K562 (cell line): ENCODE data around the gene MXRA7. TPM values are rescaled to one million over a fixed set of nuclear protein-coding genes. Genes with fewer than 3 reads are reported as not detected.
A peak's percentile ranks its signal among the peaks of the same experiment; 100 is the strongest.

Source experiments
- ATAC-seq: fragments of 200-7000 bp; cut with Tn5 transposase; 3 replicates; pipeline ENCODE4 v1.9.1; 2020; ENCODE audit warnings: moderate library complexity
- BruUV-seq: library from RNA; stranded (reverse); fragments of 400-500 nt; replicated peaks from 2 replicates; lab custom pipeline; 2021; lab: Mats Ljungman, UMichigan
- CTCF ChIA-PET: fragments of 300-600 bp; formaldehyde crosslinking; extraction: SDS; loops from one replicate; lab custom pipeline; 2021; ENCODE audit warnings: low intra/inter-chr PET ratio; lab: Yijun Ruan, JAX
- POLR2A ChIA-PET: fragments of 300-600, 350-650 bp; sonication (Branson Sonifier 250); formaldehyde crosslinking; extraction: SDS; loops from one replicate; lab custom pipeline; 2021; ENCODE audit warnings: antibody characterized with exemption, inconsistent platforms; lab: Yijun Ruan, JAX
- DNase-seq, 4 experiments: peaks; one replicate each; pipeline versions ENCODE4 v3.0.0 to v3.0.0-alpha.2; 2011 to 2018; ENCODE audit warnings: low spot score in 3 of 4, mixed read lengths in 3 of 4; ENCODE audit errors: extremely low read depth in 1 of 4
- FAIRE-seq: peaks from 2 replicates; lab custom pipeline; 2011; peaks lifted over from hg19 to GRCh38; lab: Jason Lieb, UNC
- H2AFZ ChIP-seq: 2 replicates; pipeline ENCODE4 v1.6.0; 2011; ENCODE audit warnings: low read depth, low read length, control low read depth, inconsistent platforms
- H3K27ac ChIP-seq: fragments of 200-600 bp; 3 replicates; pipeline ENCODE4 v1.8.0; 2011; ENCODE audit warnings: low read depth, mild to moderate bottlenecking, control low read depth, inconsistent platforms, low read length, moderate library complexity, mixed read lengths; ENCODE audit errors: extremely low read depth
- H3K27me3 ChIP-seq, 2 experiments: fragments of 300-600 bp in 1 of 2; 2 replicates in 1 of 2; 3 replicates in 1 of 2; pipeline versions ENCODE4 v1.6.0 to v1.8.0; 2011; ENCODE audit warnings: inconsistent platforms in 2 of 2, low read length in 2 of 2, mild to moderate bottlenecking in 1 of 2, mixed read lengths in 1 of 2, moderate library complexity in 1 of 2; ENCODE audit not compliant: control insufficient read depth in 2 of 2, insufficient read depth in 2 of 2
- H3K36me3 ChIP-seq: fragments of 300-600 bp; 3 replicates; pipeline ENCODE4 v1.8.0; 2011; ENCODE audit warnings: mild to moderate bottlenecking, low read length, inconsistent platforms; ENCODE audit not compliant: control insufficient read depth, insufficient read depth
- H3K4me1 ChIP-seq, 2 experiments: fragments of 200-600 bp in 1 of 2; replicated peaks in 1 of 2; 2 replicates in 1 of 2; 3 replicates in 1 of 2; pipeline versions ENCODE4 v1.5.1 to v1.8.0; 2011; ENCODE audit warnings: inconsistent platforms in 2 of 2, low read length in 2 of 2, mild to moderate bottlenecking in 1 of 2, mixed read lengths in 1 of 2, moderate library complexity in 1 of 2; ENCODE audit not compliant: control insufficient read depth in 2 of 2, insufficient read depth in 2 of 2
- H3K4me2 ChIP-seq: 2 replicates; pipeline ENCODE4 v1.6.1; 2011; ENCODE audit warnings: low read length, control low read depth, inconsistent platforms, mixed read lengths; ENCODE audit not compliant: insufficient read depth
- H3K4me3 ChIP-seq: fragments of 200-600 bp; sonication (generic), shearing (Covaris generic); 2 replicates; pipeline ENCODE4 v1.5.1; 2016; ENCODE audit warnings: control low read depth, inconsistent platforms
- H3K79me2 ChIP-seq: fragments of 200-600 bp; 3 replicates; pipeline ENCODE4 v1.8.0; 2011; ENCODE audit warnings: low read length, inconsistent platforms; ENCODE audit not compliant: control insufficient read depth, insufficient read depth
- H3K9ac ChIP-seq, 2 experiments: 2 replicates each; pipeline versions ENCODE4 v1.6.0 to v1.6.1; 2011; ENCODE audit warnings: low read depth in 2 of 2, low read length in 2 of 2, control low read depth in 1 of 2, inconsistent platforms in 1 of 2, mild to moderate bottlenecking in 1 of 2, mixed read lengths in 1 of 2; ENCODE audit not compliant: insufficient read depth in 1 of 2
- H3K9me1 ChIP-seq: one replicate; pipeline ENCODE4 v1.6.0; 2011; ENCODE audit warnings: inconsistent platforms, mild to moderate bottlenecking, low read length, moderate library complexity; ENCODE audit not compliant: control insufficient read depth, insufficient read depth
- H3K9me3 ChIP-seq: replicated peaks from 2 replicates; pipeline ENCODE4 v1.5.1; 2011; ENCODE audit warnings: low read depth, low read length, inconsistent platforms; ENCODE audit not compliant: control insufficient read depth, insufficient read depth
- H4K20me1 ChIP-seq: replicated peaks from 2 replicates; pipeline ENCODE4 v1.6.1; 2011; ENCODE audit warnings: low read length, inconsistent platforms, mixed read lengths; ENCODE audit not compliant: control insufficient read depth, insufficient read depth
- DDX20 ChIP-seq: fragments of 450-650 bp; IDR thresholded peaks from 2 replicates; pipeline ENCODE4 v1.6.1; 2016; ENCODE audit warnings: missing genetic modification characterization, low read depth, mild to moderate bottlenecking, missing compliant biosample characterization, moderate library complexity
- NR2C2 ChIP-seq, 2 experiments: fragments of 200-800 bp in 1 of 2; sonication (Bioruptor generic) in 1 of 2; sonication (generic) in 1 of 2; formaldehyde crosslinking in 1 of 2; IDR thresholded peaks; 2 replicates each; pipeline versions ENCODE4 v1.6.1 to v1.8.0; 2016 to 2022; ENCODE audit warnings: mild to moderate bottlenecking in 1 of 2, missing compliant biosample characterization in 1 of 2, missing genetic modification characterization in 1 of 2, missing genetic modification reagents in 1 of 2
- SP1 ChIP-seq: sonication (generic); formaldehyde crosslinking; IDR thresholded peaks from 2 replicates; pipeline ENCODE4 v1.8.1; 2022; ENCODE audit warnings: mild to moderate bottlenecking, missing genetic modification reagents
- WGBS: fragments of 100-300 bp; shearing (Covaris generic); methylation state at CpG from one replicate; pipeline ENCODE4 v1.1.6; 2016; ENCODE audit warnings: low coverage, mixed read lengths; ENCODE audit not compliant: insufficient coverage; ENCODE audit errors: missing lambda C conversion rate; 5-methylcytosine and 5-hydroxymethylcytosine counted together
- in situ Hi-C: fragments of 300-500 bp; cut with MboI; formaldehyde crosslinking; loops from 4 replicates; pipeline ENCODE4 v1.15.0; 2018; ENCODE audit warnings: inconsistent platforms, mixed read lengths
- intact Hi-C: fragments of 100-400 bp; cut with micrococcal nuclease; formaldehyde crosslinking; loops from 2 replicates; pipeline ENCODE4 v1.14.2; 2022
- polyA plus RNA-seq, 8 experiments: library from polyadenylated mRNA; depleted of rRNA in 4 of 8; stranded (reverse) in 5 of 8; unstranded in 3 of 8; fragments of >200 nt; fragmentation: Nextera tagmentation in 2 of 8; fragmentation: Illumina TruSeq in 1 of 8; extraction: Ambion mirVana in 2 of 8; extraction: Trizol in 1 of 8; gene quantifications; 2 replicates each; pipeline versions ENCODE4 v1.2.1 to v1.2.3, GENCODE V29; 2011 to 2014; ENCODE audit warnings: inconsistent platforms in 1 of 8, missing spikeins in 1 of 8
- total RNA-seq, 7 experiments: library from RNA; depleted of rRNA in 6 of 7; stranded (reverse); fragments of >200 nt in 6 of 7; fragmentation: Illumina TruSeq in 2 of 7; extraction: Trizol in 2 of 7; gene quantifications; 2 replicates each; pipeline versions ENCODE4 v1.2.1 to v1.2.3, GENCODE V29; 2011 to 2021; ENCODE audit warnings: low replicate concordance in 1 of 7
- TF ChIP-seq, protein P1 (sequence below): IDR thresholded peaks from 2 replicates; pipeline ENCODE4 v1.6.1; 2016; ENCODE audit warnings: missing genetic modification characterization, missing compliant biosample characterization

Gene MXRA7
- total and polyA plus RNA-seq, 9 of the 15 experiments (the other 6 are each of a cell fraction or from before 2014, with no cell fraction given): 2.6 to 38.4 (median 14.3) TPM

DNA sequence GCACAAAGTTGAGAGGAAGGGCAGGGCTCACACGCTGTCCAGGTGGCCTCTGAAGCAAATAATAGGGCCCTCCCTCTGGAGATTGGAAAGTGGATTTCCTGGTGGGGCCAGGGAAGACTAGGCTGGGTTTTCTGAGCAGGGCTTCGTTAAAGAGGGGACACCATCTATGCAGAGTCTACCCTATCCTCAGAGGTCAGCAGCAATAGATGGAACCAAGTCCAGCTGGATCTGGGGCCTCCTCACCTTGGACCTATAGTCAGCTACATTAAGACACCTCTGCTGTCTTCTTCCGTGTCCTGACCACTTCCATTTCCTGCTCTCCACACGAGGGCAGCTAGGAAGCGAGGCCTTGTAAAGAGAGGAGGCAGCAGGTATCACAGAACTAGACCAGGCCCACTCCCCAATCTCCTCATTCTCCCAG, 52.5 kb downstream of the MXRA7 start:
- TF ChIP-seq SP1 (CRISPR knock-in tag) (no peak), NR2C2 (CRISPR knock-in tag; IDR thresholded peaks at IDR 0.05) (no peak), NR2C2 (tag; IDR thresholded peaks at IDR 0.05) (0 out of 2 replicates have a peak, but pooled peaks have one; percentile 15), DDX20 (tag) (no peak)
- TF ChIP-seq, protein P1, sequence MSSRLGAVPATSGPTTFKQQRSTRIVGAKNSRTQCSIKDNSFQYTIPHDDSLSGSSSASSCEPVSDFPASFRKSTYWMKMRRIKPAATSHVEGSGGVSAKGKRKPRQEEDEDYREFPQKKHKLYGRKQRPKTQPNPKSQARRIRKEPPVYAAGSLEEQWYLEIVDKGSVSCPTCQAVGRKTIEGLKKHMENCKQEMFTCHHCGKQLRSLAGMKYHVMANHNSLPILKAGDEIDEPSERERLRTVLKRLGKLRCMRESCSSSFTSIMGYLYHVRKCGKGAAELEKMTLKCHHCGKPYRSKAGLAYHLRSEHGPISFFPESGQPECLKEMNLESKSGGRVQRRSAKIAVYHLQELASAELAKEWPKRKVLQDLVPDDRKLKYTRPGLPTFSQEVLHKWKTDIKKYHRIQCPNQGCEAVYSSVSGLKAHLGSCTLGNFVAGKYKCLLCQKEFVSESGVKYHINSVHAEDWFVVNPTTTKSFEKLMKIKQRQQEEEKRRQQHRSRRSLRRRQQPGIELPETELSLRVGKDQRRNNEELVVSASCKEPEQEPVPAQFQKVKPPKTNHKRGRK (tag): no peak
- H3K27me3 ChIP-seq: no peaks in the 10 kb centered on the region
- in situ Hi-C loops (no loop called here), intact Hi-C loops (no loop called here)
- no peaks in the 10 kb centered on the region for H3K9me1 ChIP-seq
- WGBS: 36% methylated on average over 5 of the region's 5 CpGs
- H3K9me3 ChIP-seq: 0 out of 2 replicates have a peak, but pooled peaks cover 2% of the 10 kb centered on the region
- H4K20me1 ChIP-seq: no peaks in the 10 kb centered on the region
- ChIA-PET POLR2A (interaction anchor here (0.8 to 3.4 kb wide), 3 partner anchors 13 to 19 kb away, joined by 3 to 14 read pairs (median 5); partner anchors contain the start of gene ST6GALNAC1), CTCF (no interaction called here)
- no peak for FAIRE-seq
- no peaks in the 10 kb centered on the region for H3K79me2 ChIP-seq
- no peak overlapping the region for H3K4me2 ChIP-seq
- H3K27ac ChIP-seq: no peak overlapping the region
- ATAC-seq: peak; percentile 16; the same call in 1 of the 3 replicates
- H3K4me1 ChIP-seq: peaks cover 17 to 21% of the 10 kb centered on the region in 2 experiments
- no peak overlapping the region for H3K4me3 ChIP-seq
- H2AFZ ChIP-seq: peak overlapping the region; percentile 42; the same call in 1 of the 2 replicates
- no peak for DNase-seq
- H3K36me3 ChIP-seq: no peaks in the 10 kb centered on the region
- BruUV-seq: no TSS peak
- peak overlapping the region in 1 of 2 experiments; percentile 70; a peak in 1 of 4 replicates for H3K9ac ChIP-seq
